Measurements from ENCODE around the gene RFX8. TPM values are rescaled to one million over a fixed set of nuclear protein-coding genes. Genes with fewer than 3 reads are reported as not detected.

Gene RFX8
- total RNA-seq, 4 donors from 2014 or later = not detected

DNA sequence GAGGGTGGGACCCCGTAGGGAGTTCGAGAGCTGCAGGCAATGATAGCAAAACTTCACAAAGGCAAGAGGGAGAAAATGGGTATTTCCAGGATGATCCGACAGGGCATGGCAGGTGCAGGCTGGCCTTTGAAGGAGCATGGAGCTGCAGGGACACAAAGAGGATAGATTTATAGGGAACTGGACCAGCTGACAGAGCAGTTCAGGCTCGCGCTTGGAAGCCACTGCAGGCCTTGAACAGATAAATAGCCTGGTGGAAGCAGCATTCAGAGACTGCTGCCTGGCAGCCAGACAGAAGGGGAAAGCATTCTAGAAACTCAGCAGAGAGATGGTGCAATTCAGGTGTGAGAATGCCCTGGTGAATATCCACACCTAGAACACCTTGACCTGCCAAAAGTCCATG, 58.3 kb downstream of the RFX8 start:
- intact Hi-C loops (cut with DNase I; ENCODE audit: low total_unique reads) (no loop called here), in situ Hi-C loops (cut with MboI; ENCODE audit: low pct_ligation_motif_present in 1 of 4, low pct_unique_long_range_greater_than_20kb in 1 of 4, low sequenced_read_pairs in 3 of 4) (loop anchor here (5.0 to 25.0 kb wide), 4 partner anchors 408 to 421 kb away; no protein-coding TSS in a partner anchor)
- TF ChIP-seq EP300 (IDR thresholded peaks at IDR 0.05; ENCODE audit: low read depth) (no peak), POLR2AphosphoS5 (IDR thresholded peaks at IDR 0.05) (no peak), POLR2A (IDR thresholded peaks at IDR 0.05) (no peak)
- TF ChIP-seq, protein P1, sequence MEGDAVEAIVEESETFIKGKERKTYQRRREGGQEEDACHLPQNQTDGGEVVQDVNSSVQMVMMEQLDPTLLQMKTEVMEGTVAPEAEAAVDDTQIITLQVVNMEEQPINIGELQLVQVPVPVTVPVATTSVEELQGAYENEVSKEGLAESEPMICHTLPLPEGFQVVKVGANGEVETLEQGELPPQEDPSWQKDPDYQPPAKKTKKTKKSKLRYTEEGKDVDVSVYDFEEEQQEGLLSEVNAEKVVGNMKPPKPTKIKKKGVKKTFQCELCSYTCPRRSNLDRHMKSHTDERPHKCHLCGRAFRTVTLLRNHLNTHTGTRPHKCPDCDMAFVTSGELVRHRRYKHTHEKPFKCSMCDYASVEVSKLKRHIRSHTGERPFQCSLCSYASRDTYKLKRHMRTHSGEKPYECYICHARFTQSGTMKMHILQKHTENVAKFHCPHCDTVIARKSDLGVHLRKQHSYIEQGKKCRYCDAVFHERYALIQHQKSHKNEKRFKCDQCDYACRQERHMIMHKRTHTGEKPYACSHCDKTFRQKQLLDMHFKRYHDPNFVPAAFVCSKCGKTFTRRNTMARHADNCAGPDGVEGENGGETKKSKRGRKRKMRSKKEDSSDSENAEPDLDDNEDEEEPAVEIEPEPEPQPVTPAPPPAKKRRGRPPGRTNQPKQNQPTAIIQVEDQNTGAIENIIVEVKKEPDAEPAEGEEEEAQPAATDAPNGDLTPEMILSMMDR (IDR thresholded peaks at IDR 0.05) = no peak
- no peaks in the 10 kb centered on the region for H3K36me3 ChIP-seq
- no peaks in the 10 kb centered on the region for H3K9me3 ChIP-seq
- 84 to 88% methylated on average over 5 of the region's 5 CpGs for WGBS, 2 donors (ENCODE audit: low coverage in 1 of 2)
- H3K27me3 ChIP-seq = no peaks in the 10 kb centered on the region
- no peak overlapping the region for H3K4me3 ChIP-seq
- DNase-seq = no peak
- H3K4me1 ChIP-seq = no peaks in the 10 kb centered on the region
- no peak overlapping the region for H3K27ac ChIP-seq

DNA sequence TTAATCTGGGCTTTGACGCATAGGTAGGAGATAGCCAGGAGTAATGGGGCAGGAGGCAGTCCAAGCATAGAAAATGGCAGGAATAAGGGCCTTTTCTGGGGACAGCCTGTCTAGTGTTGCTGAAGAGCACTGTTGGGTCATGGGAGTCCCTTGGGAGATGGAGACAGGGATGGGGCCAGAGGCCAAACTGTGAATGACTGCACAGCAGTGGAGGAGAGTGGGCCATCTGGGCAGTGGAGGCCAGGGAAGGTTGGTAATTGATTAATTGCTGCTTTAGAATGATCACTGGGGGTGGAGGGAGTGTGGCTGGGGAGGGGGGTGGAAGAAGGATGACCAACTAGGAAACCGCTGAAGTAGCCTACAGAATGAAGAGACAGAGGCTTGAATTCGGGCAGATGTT, 59.0 kb downstream of the RFX8 start:
- Histone ChIP-seq H3K4me3 (no peak overlapping the region), H3K36me3 (no peaks in the 10 kb centered on the region), H3K27me3 (no peaks in the 10 kb centered on the region), H3K9me3 (no peaks in the 10 kb centered on the region), H3K27ac (no peak overlapping the region), H3K4me1 (no peaks in the 10 kb centered on the region)
- in situ Hi-C loops (cut with MboI; ENCODE audit: low pct_ligation_motif_present in 1 of 4, low pct_unique_long_range_greater_than_20kb in 1 of 4, low sequenced_read_pairs in 3 of 4) (loop anchor here (5.0 to 25.0 kb wide), 4 partner anchors 409 to 421 kb away; no protein-coding TSS in a partner anchor), intact Hi-C loops (cut with DNase I; ENCODE audit: low total_unique reads) (no loop called here)
- WGBS, 2 donors (ENCODE audit: low coverage in 1 of 2) = 90 to 94% methylated on average over 3 of the region's 3 CpGs
- TF ChIP-seq POLR2A (IDR thresholded peaks at IDR 0.05) (no peak), EP300 (IDR thresholded peaks at IDR 0.05; ENCODE audit: low read depth) (no peak), POLR2AphosphoS5 (IDR thresholded peaks at IDR 0.05) (no peak)
- TF ChIP-seq, protein P1 (IDR thresholded peaks at IDR 0.05) = no peak
- no peak for DNase-seq

DNA sequence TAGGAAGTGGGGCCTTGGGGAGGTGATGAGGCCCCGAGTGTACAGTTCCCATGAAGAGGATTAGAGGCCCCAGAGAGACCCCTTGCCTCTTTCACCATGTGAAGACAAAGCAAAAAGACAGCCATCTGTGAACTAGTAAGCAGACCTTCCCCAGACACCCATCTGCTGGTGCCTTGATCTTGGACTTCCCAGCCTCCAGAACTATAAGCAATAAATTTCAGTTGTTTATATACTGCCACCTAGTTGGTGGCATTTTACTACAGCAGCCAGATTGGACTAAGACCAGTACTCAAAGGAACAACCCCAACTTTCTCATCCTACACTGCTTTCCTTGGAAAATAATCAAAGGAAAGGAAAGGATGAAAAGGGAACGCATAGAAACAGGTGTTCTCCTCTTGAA, 59.7 kb downstream of the RFX8 start:
- in situ Hi-C loops (cut with MboI; ENCODE audit: low pct_ligation_motif_present in 1 of 4, low pct_unique_long_range_greater_than_20kb in 1 of 4, low sequenced_read_pairs in 3 of 4) (loop anchor here (5.0 to 25.0 kb wide), 4 partner anchors 410 to 422 kb away; no protein-coding TSS in a partner anchor), intact Hi-C loops (cut with DNase I; ENCODE audit: low total_unique reads) (no loop called here)
- H3K27me3 ChIP-seq = no peaks in the 10 kb centered on the region
- no peak overlapping the region for H3K27ac ChIP-seq
- DNase-seq = no peak
- no peaks in the 10 kb centered on the region for H3K4me1 ChIP-seq
- TF ChIP-seq POLR2AphosphoS5 (IDR thresholded peaks at IDR 0.05) (no peak), EP300 (IDR thresholded peaks at IDR 0.05; ENCODE audit: low read depth) (no peak), POLR2A (IDR thresholded peaks at IDR 0.05) (no peak)
- TF ChIP-seq, protein P1 (IDR thresholded peaks at IDR 0.05) = no peak
- WGBS, 2 donors (ENCODE audit: low coverage in 1 of 2) = 98 to 100% methylated on average over 1 to 2 of the region's 2 CpGs
- no peaks in the 10 kb centered on the region for H3K36me3 ChIP-seq
- H3K9me3 ChIP-seq = no peaks in the 10 kb centered on the region
- no peak overlapping the region for H3K4me3 ChIP-seq

DNA sequence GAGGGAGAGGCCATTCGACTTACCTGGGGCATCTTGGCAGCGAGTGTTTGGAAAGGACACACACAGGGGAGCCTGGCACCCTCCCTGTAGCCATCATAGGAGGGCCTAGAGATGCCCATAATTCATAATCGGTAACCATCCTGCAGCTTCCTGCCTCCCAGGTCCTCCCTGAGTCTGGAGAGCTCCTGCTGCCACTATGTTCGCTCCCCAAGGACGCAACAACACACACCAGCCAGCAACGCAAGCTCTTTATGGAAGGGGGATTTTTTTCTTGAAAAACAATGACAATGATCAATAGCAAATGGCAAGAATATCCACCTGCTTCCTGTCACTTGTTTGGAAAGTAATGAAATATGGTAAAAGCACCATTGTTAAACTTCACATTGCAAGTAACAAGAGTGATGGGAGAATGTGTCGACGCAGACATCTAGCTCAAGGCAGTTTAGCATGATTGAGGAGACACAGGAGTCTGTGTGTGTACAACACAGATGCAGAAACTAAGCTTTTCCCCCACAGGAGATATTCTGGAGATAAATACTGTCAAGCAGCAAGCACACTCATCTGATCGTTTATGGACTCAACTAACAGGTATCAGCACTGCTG, 62.7 kb downstream of the RFX8 start:
- Histone ChIP-seq H3K27me3 (no peaks in the 10 kb centered on the region), H3K27ac (no peak overlapping the region), H3K9me3 (no peaks in the 10 kb centered on the region), H3K4me1 (no peaks in the 10 kb centered on the region), H3K36me3 (no peaks in the 10 kb centered on the region), H3K4me3 (no peak overlapping the region)
- intact Hi-C loops (cut with DNase I; ENCODE audit: low total_unique reads) = no loop called here
- TF ChIP-seq, protein P1 (IDR thresholded peaks at IDR 0.05) = no peak
- TF ChIP-seq EP300 (IDR thresholded peaks at IDR 0.05; ENCODE audit: low read depth) = no peak
- no peak for TF ChIP-seq POLR2AphosphoS5 (IDR thresholded peaks at IDR 0.05)
- TF ChIP-seq POLR2A (IDR thresholded peaks at IDR 0.05) = no peak
- 73 to 83% methylated on average over 2 to 9 of the region's 9 CpGs for WGBS, 2 donors (ENCODE audit: low coverage in 1 of 2)
- DNase-seq = no peak
- in situ Hi-C loops (cut with MboI; ENCODE audit: low pct_ligation_motif_present in 1 of 4, low pct_unique_long_range_greater_than_20kb in 1 of 4, low sequenced_read_pairs in 3 of 4) = loop anchor here in 3 of 4 donors (10.0 to 25.0 kb wide), 3 partner anchors 413 to 425 kb away; no protein-coding TSS in a partner anchor

Data from transverse colon (tissue), 4 donors.